HG03521 (cell line): ENCODE measurements around the gene GTF3C1.

ENCODE experiments used
- ATAC-seq: cut with Tn5 transposase; IDR thresholded peaks from one replicate; pipeline ENCODE4 v1.9.1; 2021; ENCODE audit warnings: mild to moderate bottlenecking, moderate library complexity; ENCODE audit not compliant: unreplicated experiment

Gene GTF3C1

GRCh38 chr16:27489906-27490305 is 59.8 kb downstream of the GTF3C1 start:
- ATAC-seq = no peak

GRCh38 chr16:27489421-27489820 is 60.3 kb downstream of the GTF3C1 start:
- ATAC-seq = no peak

GRCh38 chr16:27486760-27487159 is 63.0 kb downstream of the GTF3C1 start:
- no peak for ATAC-seq

GRCh38 chr16:27486344-27486743 is 63.4 kb downstream of the GTF3C1 start:
- ATAC-seq = no peak

- no peak for ATAC-seq
Observed at GRCh38 chr16:27485811-27486210, 63.9 kb downstream of the GTF3C1 start.

- ATAC-seq = no peak
Observed at GRCh38 chr16:27485126-27485525, 64.6 kb downstream of the GTF3C1 start.

- no peak for ATAC-seq
Observed at GRCh38 chr16:27483624-27484023, 66.1 kb downstream of the GTF3C1 start.

GRCh38 chr16:27483088-27483437 is 66.7 kb downstream of the GTF3C1 start:
- ATAC-seq = no peak

GRCh38 chr16:27482397-27483087 is 67.2 kb downstream of the GTF3C1 start:
- no peak for ATAC-seq

GRCh38 chr16:27481282-27481934 is 68.3 kb downstream of the GTF3C1 start:
- ATAC-seq = no peak

- ATAC-seq = no peak
Observed at GRCh38 chr16:27480761-27481160, 69.0 kb downstream of the GTF3C1 start.

- no peak for ATAC-seq
Observed at GRCh38 chr16:27476240-27476639, 73.5 kb downstream of the GTF3C1 start.

- no peak for ATAC-seq
Observed at GRCh38 chr16:27475561-27475960, 74.2 kb downstream of the GTF3C1 start.

- ATAC-seq = no peak
Observed at GRCh38 chr16:27474921-27475320, 74.8 kb downstream of the GTF3C1 start.

- no peak for ATAC-seq
Observed at GRCh38 chr16:27474041-27474440, 75.7 kb downstream of the GTF3C1 start.

- ATAC-seq = no peak
Observed at GRCh38 chr16:27473101-27473900, 76.4 kb downstream of the GTF3C1 start.

GRCh38 chr16:27472091-27473020 is 77.4 kb downstream of the GTF3C1 start:
- no peak for ATAC-seq

- no peak for ATAC-seq
Observed at GRCh38 chr16:27471661-27472060, 78.1 kb downstream of the GTF3C1 start.

GRCh38 chr16:27470567-27471431 is 78.9 kb downstream of the GTF3C1 start:
- ATAC-seq = no peak
